ENCODE results near the gene BRAT1. TPM values are rescaled to one million over a fixed set of nuclear protein-coding genes. Genes with fewer than 3 reads are reported as not detected.

The BRAT1 gene
- total RNA-seq, 1 experiment from 2014 or later, result 50.0 TPM

DNA sequence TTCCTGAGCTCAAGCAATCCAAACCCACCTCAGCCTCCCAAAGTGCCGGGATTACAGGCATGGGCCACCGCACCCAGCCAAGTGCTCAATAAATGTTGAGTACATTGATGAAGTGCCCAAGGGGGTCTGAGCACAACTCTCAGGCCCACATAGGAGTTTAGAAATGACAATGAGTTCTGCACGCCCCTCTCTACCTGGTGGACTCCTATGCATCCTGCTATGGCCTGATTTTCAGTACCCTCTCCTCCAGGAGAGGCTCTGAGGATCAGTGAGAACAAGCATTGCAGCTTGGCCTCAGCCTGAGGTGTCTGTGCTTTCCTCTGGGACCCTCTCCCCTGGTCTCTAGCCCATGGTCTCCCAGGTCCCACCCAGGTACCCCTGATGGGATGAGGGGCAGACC, 58.3 kb downstream of the BRAT1 start:
- H3K36me3 Mint-ChIP-seq, result no peaks in the 10 kb centered on the region
- POLR2A ChIA-PET, result no interaction called here
- CTCF ChIA-PET, result interaction anchor here (1.4 to 1.7 kb wide), 3 partner anchors 17 to 20 kb away, joined by 3 to 6 read pairs (median 4); no protein-coding TSS in a partner anchor
- H3K27ac Mint-ChIP-seq, result peak overlapping the region; percentile 36; the same call in 1 of the 2 replicates
- ATAC-seq (no peak), DNase-seq (ENCODE audit: low spot score) (no peak)
- H3K27me3 Mint-ChIP-seq (ENCODE audit: low read depth), result no peaks in the 10 kb centered on the region; the same call in 1 of the 2 replicates
- peaks cover 2% of the 10 kb centered on the region for H3K9me3 Mint-ChIP-seq
- TF ChIP-seq MYBL2 (CRISPR knock-in tag; IDR thresholded peaks at IDR 0.05) (no peak), ZNF425 (CRISPR knock-in tag; conservative IDR thresholded peaks at IDR 0.05) (no peak), FOXJ3 (CRISPR knock-in tag; IDR thresholded peaks at IDR 0.05; ENCODE audit: borderline replicate concordance) (no peak), ZNF396 (CRISPR knock-in tag; IDR thresholded peaks at IDR 0.05; ENCODE audit: borderline replicate concordance) (no peak), ETV6 (CRISPR knock-in tag; IDR thresholded peaks at IDR 0.05) (no peak)
- H3K4me3 Mint-ChIP-seq, result no peak overlapping the region
- H3K4me1 Mint-ChIP-seq, result peaks cover 42% of the 10 kb centered on the region

DNA sequence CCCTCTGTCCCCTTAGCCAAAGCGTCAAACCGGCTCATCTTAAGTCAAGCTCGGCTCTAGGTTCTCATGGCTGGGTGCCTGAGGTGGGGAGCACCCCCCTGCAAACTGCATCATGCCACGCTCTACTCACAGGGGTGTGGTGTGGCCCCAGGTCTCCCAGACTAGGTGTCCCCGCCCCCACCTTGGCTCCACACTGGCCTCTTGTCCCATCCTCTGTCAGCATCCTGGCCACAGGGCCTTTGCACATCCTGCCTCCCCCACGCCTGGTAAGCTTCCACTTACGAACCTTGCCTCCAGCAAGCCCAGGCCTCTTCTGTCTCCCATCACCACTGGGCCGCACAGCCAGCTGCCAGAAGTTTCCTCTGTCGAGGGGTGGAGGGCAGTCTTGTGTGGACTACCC, 58.9 kb downstream of the BRAT1 start:
- H3K27me3 Mint-ChIP-seq (ENCODE audit: low read depth), result no peaks in the 10 kb centered on the region; the same call in 1 of the 2 replicates
- ChIA-PET CTCF (interaction anchor here (1.4 to 1.7 kb wide), 2 partner anchors 16 to 18 kb away, joined by 3 to 6 read pairs; no protein-coding TSS in a partner anchor), POLR2A (no interaction called here)
- DNase-seq (ENCODE audit: low spot score) (no peak), ATAC-seq (no peak)
- TF ChIP-seq FOXP1 (CRISPR knock-in tag; IDR thresholded peaks at IDR 0.05; ENCODE audit: borderline replicate concordance) (peak; percentile 61; the same call in 1 of the 2 replicates), OVOL2 (CRISPR knock-in tag; IDR thresholded peaks at IDR 0.05; ENCODE audit: borderline replicate concordance) (no peak), ZNF121 (CRISPR knock-in tag; IDR thresholded peaks at IDR 0.05) (peak; percentile 30; the same call in 1 of the 2 replicates), GTF2I (CRISPR knock-in tag; conservative IDR thresholded peaks at IDR 0.05) (peak; percentile 97), SMAD3 (CRISPR knock-in tag; IDR thresholded peaks at IDR 0.05; ENCODE audit: borderline replicate concordance) (0 out of 2 replicates have a peak, but pooled peaks have one; percentile 62), ERG (CRISPR knock-in tag; IDR thresholded peaks at IDR 0.05) (0 out of 2 replicates have a peak, but pooled peaks have one; percentile 15), ZBTB43 (CRISPR knock-in tag; IDR thresholded peaks at IDR 0.05) (no peak), FOXK1 (CRISPR knock-in tag; IDR thresholded peaks at IDR 0.05) (no peak)
- peaks cover 8% of the 10 kb centered on the region for H3K9me3 Mint-ChIP-seq
- H3K4me1 Mint-ChIP-seq, result peaks cover 42% of the 10 kb centered on the region
- no peak overlapping the region for H3K27ac Mint-ChIP-seq
- no peaks in the 10 kb centered on the region for H3K36me3 Mint-ChIP-seq
- no peak overlapping the region for H3K4me3 Mint-ChIP-seq

- no peak for DNase-seq (ENCODE audit: low spot score)
- Mint-ChIP-seq H3K9me3 (peaks cover 9% of the 10 kb centered on the region), H3K4me1 (peaks cover 39% of the 10 kb centered on the region), H3K36me3 (no peaks in the 10 kb centered on the region), H3K27ac (no peak overlapping the region), H3K27me3 (ENCODE audit: low read depth) (no peaks in the 10 kb centered on the region; the same call in 1 of the 2 replicates), H3K4me3 (no peak overlapping the region)
- POLR2A ChIA-PET, result no interaction called here
- no peak for TF ChIP-seq ZNF416 (CRISPR knock-in tag; IDR thresholded peaks at IDR 0.05)
- no peak for TF ChIP-seq CREB1 (CRISPR knock-in tag; IDR thresholded peaks at IDR 0.05)
- peak; percentile 51; the same call in 1 of the 2 replicates for TF ChIP-seq GTF2I (CRISPR knock-in tag; conservative IDR thresholded peaks at IDR 0.05)
- no peak for TF ChIP-seq ZNF396 (CRISPR knock-in tag; IDR thresholded peaks at IDR 0.05; ENCODE audit: borderline replicate concordance)
- ATAC-seq, result peak; percentile 49
- CTCF ChIA-PET, result interaction anchor here (0.6 to 1.7 kb wide), 5 partner anchors 15 to 60 kb away, joined by 3 to 6 read pairs (median 3); no protein-coding TSS in a partner anchor
These were observed 59.7 kb downstream of the BRAT1 start for GRCh38 chr7:2495418-2496299.

Measured in WTC11 (cell line).